ENCODE data around the gene ST8SIA3. TPM values are rescaled to one million over a fixed set of nuclear protein-coding genes. Genes with fewer than 3 reads are reported as not detected.

ST8SIA3 gene
- total RNA-seq, 2 experiments from 2014 or later = not detected

DNA sequence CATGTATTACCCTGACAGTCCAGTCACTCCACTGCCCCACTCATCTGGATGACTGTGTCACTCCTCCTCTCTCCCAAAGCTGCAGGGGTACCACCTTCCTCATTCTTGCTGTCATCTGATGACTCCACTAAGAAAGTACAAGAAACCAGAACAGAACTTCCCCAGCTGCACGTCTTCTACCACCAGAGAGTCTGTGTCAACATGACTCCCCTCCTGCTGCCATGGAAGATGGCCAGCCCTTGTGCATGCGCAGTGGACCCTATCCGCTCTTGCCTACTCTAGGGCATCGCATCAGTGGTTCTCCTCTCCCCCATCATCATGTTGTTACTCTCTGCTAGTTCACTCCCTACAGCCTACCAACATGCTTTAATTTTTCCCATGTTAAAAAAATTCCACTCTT is 14.5 kb upstream of the ST8SIA3 start:
- Mint-ChIP-seq H3K4me3 (no peak overlapping the region), H3K27ac (no peak overlapping the region), H3K9me3 (no peaks in the 10 kb centered on the region), H3K36me3 (ENCODE audit: low read depth) (no peaks in the 10 kb centered on the region), H3K4me1 (ENCODE audit: low read depth) (no peaks in the 10 kb centered on the region), H3K27me3 (ENCODE audit: low read depth) (peaks cover 12% of the 10 kb centered on the region)
- CTCF ChIA-PET = no interaction called here
- no peak for DNase-seq
- intact Hi-C loops (cut with micrococcal nuclease) = no loop called here

DNA sequence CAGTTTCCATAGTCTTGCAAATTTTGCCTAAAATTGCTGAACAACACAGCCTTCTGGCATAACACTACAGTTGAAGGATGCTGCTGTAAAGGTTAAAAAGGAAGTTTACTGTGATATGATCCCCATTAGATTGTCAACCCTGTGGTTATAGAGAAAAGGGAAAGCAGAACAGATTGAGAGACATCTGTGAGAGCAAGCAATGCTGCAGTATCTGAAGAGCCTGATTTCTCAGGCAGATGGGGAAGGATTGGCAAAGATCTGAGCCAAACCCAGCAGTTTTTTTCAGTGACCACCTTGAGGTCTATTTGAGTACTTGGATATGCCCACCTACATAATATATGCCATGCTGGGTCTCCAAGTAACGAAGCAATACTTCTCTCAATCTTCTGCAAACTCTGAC is 8.5 kb upstream of the ST8SIA3 start:
- H3K4me1 Mint-ChIP-seq (ENCODE audit: low read depth) = no peaks in the 10 kb centered on the region
- no peaks in the 10 kb centered on the region for H3K36me3 Mint-ChIP-seq (ENCODE audit: low read depth)
- CTCF ChIA-PET = no interaction called here
- intact Hi-C loops (cut with micrococcal nuclease) = no loop called here
- DNase-seq = no peak
- no peaks in the 10 kb centered on the region for H3K9me3 Mint-ChIP-seq
- peaks cover 21% of the 10 kb centered on the region for H3K27me3 Mint-ChIP-seq (ENCODE audit: low read depth)
- no peak overlapping the region for H3K27ac Mint-ChIP-seq
- no peak overlapping the region for H3K4me3 Mint-ChIP-seq

DNA sequence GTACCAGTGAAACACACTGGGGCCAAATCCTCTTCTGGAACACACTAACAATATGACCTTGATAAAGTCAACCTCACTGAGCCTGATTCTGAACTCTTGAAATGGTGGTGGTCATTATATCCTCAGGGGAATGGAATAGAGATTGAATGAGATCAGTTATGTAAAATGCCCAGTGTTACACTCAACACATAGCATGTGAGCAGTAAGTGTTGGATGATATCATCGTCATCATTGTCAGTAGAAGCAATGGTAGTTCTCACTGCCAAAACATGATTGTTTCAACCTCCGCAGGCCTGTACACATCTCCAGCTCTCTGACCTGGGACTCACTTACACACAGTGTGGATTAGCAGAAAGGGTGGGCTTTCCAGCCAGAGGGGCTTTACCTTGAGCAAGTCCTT is 5.5 kb upstream of the ST8SIA3 start:
- CTCF ChIA-PET = no interaction called here
- Mint-ChIP-seq H3K27me3 (ENCODE audit: low read depth) (peaks cover 34% of the 10 kb centered on the region), H3K27ac (no peak overlapping the region), H3K36me3 (ENCODE audit: low read depth) (no peaks in the 10 kb centered on the region), H3K9me3 (no peaks in the 10 kb centered on the region), H3K4me1 (ENCODE audit: low read depth) (no peaks in the 10 kb centered on the region), H3K4me3 (no peak overlapping the region)
- DNase-seq = no peak
- intact Hi-C loops (cut with micrococcal nuclease) = no loop called here

DNA sequence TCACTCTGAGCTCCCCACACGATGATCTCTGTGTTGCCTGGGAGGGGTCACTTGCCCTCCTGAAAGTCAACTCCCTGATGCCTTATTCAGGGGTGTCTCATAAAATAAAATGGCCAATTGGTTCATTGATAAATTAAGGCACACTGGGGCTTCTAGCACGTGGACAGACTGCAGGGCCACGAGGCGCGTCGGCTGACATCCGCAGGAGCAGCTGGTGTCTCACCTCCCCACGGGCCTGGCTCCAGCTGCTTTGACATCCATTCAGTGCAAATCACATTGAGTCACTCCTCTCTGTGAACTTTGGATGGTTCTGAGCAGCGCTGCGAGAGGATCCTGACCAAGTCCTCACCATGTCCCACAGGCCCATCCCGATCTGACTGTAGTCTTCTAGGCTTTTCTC is 4.6 kb upstream of the ST8SIA3 start:
- Mint-ChIP-seq H3K4me3 (no peak overlapping the region), H3K27ac (no peak overlapping the region), H3K4me1 (ENCODE audit: low read depth) (peaks cover 2% of the 10 kb centered on the region), H3K9me3 (no peaks in the 10 kb centered on the region), H3K27me3 (ENCODE audit: low read depth) (peaks cover 37% of the 10 kb centered on the region), H3K36me3 (ENCODE audit: low read depth) (no peaks in the 10 kb centered on the region)
- no peak for DNase-seq
- intact Hi-C loops (cut with micrococcal nuclease) = no loop called here
- CTCF ChIA-PET = no interaction called here

DNA sequence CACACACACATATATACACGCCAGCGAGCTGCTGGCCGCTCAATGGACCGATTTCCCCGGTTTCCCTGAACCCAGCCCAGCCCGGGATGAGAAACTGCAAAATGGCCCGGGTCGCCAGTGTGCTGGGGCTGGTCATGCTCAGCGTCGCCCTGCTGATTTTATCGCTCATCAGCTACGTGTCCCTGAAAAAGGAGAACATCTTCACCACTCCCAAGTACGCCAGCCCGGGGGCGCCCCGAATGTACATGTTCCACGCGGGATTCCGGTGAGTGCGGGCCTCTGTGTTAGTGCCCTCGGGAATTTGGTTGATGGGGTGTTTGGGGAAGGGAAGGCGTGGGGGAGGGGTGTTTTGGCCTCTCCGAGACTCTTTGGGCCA is 392 bp downstream of the ST8SIA3 start:
- CTCF ChIA-PET = no interaction called here
- Mint-ChIP-seq H3K36me3 (ENCODE audit: low read depth) (peaks cover 3% of the 10 kb centered on the region), H3K9me3 (peaks cover 6% of the 10 kb centered on the region), H3K27me3 (ENCODE audit: low read depth) (peaks cover 53% of the 10 kb centered on the region), H3K4me1 (ENCODE audit: low read depth) (peaks cover 5% of the 10 kb centered on the region), H3K4me3 (no peak overlapping the region), H3K27ac (no peak overlapping the region)
- intact Hi-C loops (cut with micrococcal nuclease) = no loop called here
- no peak for DNase-seq

DNA sequence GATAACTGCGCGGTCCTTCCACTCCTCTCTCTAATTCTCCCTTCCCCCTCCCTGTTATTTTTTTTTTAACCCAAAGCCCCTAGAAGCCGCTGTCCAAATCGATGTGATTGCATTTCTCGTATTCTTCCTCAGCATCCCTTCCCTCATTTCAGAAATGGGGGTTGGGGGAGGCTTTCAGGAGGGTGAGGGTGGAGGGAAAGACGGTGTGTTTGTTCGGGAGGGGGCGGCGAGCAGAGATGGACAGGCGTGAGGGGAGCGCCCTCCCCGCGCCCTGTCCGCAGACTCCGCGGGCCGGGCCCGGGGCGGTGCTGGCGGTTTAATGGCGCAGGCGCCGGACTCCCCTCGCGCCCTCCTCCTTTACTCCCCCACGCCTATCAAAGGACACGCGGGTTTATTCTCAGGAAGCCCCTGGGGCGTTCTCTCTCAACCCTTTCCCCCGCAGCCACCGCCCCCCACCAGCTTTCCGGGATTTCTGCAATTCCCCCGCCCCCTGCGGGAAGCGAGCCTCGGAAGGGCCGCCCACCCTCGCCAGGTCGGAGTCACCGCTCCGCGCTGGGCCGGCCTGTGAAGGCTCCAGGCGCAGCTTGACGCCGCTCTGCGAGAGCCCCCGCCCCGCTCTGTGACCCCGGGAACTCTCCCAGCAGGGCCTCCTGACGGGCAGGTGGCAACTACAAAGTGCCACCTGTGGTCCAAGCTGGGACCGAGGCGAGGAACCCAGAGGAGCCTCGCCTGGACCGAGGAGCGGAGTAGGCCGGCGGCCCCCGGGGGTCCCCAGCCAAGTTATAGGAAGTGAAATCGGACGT is 981 bp downstream of the ST8SIA3 start:
- peaks cover 3% of the 10 kb centered on the region for H3K36me3 Mint-ChIP-seq (ENCODE audit: low read depth)
- DNase-seq = no peak
- H3K27ac Mint-ChIP-seq = no peak overlapping the region
- H3K4me1 Mint-ChIP-seq (ENCODE audit: low read depth) = peaks cover 5% of the 10 kb centered on the region
- peaks cover 51% of the 10 kb centered on the region for H3K27me3 Mint-ChIP-seq (ENCODE audit: low read depth)
- no peak overlapping the region for H3K4me3 Mint-ChIP-seq
- H3K9me3 Mint-ChIP-seq = peaks cover 6% of the 10 kb centered on the region
- intact Hi-C loops (cut with micrococcal nuclease) = no loop called here
- CTCF ChIA-PET = no interaction called here

DNA sequence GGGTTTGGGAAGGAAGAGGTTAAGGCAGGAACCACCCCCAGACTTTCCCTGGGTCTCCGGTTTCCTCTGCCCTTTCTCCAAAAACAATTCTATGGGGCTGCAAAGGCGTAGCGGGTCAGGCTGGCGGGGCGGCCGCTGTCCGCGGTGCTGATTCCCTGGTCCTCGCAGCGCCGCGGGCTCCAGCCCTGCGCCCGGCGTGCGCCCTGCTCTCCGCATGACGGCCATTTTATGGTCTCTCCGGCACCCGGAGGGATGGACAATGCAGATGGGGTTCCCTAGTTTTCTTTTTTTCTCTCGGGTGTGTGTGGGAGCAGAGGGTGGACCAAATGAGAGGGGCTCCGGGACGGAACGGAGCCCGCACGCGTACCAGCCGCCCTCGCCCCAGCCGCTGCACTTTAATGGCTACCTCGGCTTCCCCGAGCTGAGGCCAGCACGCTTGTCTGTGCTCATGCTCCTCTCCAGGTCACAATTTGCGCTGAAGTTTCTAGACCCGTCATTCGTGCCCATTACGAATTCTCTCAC is 1.6 kb downstream of the ST8SIA3 start:
- no peak overlapping the region for H3K27ac Mint-ChIP-seq
- H3K36me3 Mint-ChIP-seq (ENCODE audit: low read depth) = peaks cover 3% of the 10 kb centered on the region
- DNase-seq = peak; percentile 32
- intact Hi-C loops (cut with micrococcal nuclease) = loop anchor here (2.0 kb wide), 1 partner anchor 75 kb away; no protein-coding TSS in a partner anchor
- H3K9me3 Mint-ChIP-seq = peaks cover 6% of the 10 kb centered on the region
- CTCF ChIA-PET = no interaction called here
- peaks cover 52% of the 10 kb centered on the region for H3K27me3 Mint-ChIP-seq (ENCODE audit: low read depth)
- H3K4me3 Mint-ChIP-seq = no peak overlapping the region
- peaks cover 5% of the 10 kb centered on the region for H3K4me1 Mint-ChIP-seq (ENCODE audit: low read depth)

DNA sequence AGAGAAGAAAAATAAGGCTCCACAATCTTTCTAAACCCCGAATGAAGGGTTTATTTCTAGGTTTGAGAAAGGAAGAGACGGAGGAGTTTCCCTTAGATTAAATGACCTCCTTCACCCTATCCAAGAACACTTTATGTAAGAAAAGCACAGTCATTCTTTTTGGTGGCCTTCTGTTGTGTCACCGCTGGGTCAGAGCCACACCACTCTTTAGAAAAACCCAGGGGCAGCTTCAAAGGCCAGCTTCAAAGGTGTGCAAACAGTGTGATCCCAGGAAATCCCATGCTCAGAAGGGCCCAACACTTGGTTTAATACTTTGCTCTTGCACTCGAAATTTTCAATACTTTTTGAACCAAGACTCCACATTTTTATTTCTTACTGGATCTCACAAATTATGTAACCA is 7.1 kb downstream of the ST8SIA3 start:
- Mint-ChIP-seq H3K27me3 (ENCODE audit: low read depth) (peaks cover 34% of the 10 kb centered on the region), H3K9me3 (peaks cover 4% of the 10 kb centered on the region), H3K4me1 (ENCODE audit: low read depth) (no peaks in the 10 kb centered on the region), H3K27ac (no peak overlapping the region), H3K36me3 (ENCODE audit: low read depth) (no peaks in the 10 kb centered on the region), H3K4me3 (no peak overlapping the region)
- intact Hi-C loops (cut with micrococcal nuclease) = no loop called here
- CTCF ChIA-PET = no interaction called here
- no peak for DNase-seq

DNA sequence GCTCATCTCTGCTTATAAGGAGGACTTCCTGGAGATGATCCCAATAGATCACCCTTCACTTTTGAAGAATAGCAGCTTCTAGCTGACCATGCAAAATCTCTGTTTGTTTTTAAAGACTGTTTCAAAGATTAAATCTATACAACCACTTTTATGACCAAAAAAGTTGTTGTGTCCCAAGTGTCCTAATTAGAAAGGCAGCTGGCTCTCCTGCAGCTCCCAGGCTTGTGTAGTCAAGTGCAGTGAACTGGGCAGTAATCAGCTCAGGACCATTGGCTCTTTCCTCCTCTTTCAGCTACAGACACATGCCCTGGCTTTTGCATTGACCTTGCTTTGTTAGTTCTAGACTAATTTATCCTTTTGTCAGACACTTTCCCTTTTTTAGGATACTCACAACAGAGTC is 10.4 kb downstream of the ST8SIA3 start:
- Mint-ChIP-seq H3K4me3 (no peak overlapping the region), H3K4me1 (ENCODE audit: low read depth) (no peaks in the 10 kb centered on the region), H3K27me3 (ENCODE audit: low read depth) (peaks cover 19% of the 10 kb centered on the region), H3K27ac (no peak overlapping the region), H3K36me3 (ENCODE audit: low read depth) (no peaks in the 10 kb centered on the region), H3K9me3 (no peaks in the 10 kb centered on the region)
- CTCF ChIA-PET = no interaction called here
- no peak for DNase-seq
- intact Hi-C loops (cut with micrococcal nuclease) = no loop called here

DNA sequence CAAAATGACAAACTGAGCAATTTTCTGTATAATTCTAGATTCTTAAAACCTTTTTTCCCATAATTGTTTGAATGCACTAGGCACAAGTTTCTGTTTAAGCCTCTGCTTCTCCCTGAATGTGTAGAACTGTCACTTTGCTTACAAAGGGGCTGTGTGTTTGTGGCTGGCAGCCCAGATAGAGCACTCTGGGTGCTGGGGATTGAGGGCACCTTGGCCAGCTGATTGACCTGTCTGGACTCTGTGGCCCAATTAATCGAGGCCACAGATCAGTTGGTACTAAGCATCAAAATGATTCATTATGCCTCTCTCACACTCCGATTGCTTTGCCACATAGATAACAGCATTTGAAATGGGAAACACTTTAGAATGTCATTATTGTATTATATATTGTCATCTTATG is 12.1 kb downstream of the ST8SIA3 start:
- H3K36me3 Mint-ChIP-seq (ENCODE audit: low read depth) = no peaks in the 10 kb centered on the region
- CTCF ChIA-PET = no interaction called here
- no peaks in the 10 kb centered on the region for H3K4me1 Mint-ChIP-seq (ENCODE audit: low read depth)
- no peak overlapping the region for H3K4me3 Mint-ChIP-seq
- H3K27ac Mint-ChIP-seq = no peak overlapping the region
- no peaks in the 10 kb centered on the region for H3K9me3 Mint-ChIP-seq
- DNase-seq = no peak
- peaks cover 20% of the 10 kb centered on the region for H3K27me3 Mint-ChIP-seq (ENCODE audit: low read depth)
- intact Hi-C loops (cut with micrococcal nuclease) = no loop called here

DNA sequence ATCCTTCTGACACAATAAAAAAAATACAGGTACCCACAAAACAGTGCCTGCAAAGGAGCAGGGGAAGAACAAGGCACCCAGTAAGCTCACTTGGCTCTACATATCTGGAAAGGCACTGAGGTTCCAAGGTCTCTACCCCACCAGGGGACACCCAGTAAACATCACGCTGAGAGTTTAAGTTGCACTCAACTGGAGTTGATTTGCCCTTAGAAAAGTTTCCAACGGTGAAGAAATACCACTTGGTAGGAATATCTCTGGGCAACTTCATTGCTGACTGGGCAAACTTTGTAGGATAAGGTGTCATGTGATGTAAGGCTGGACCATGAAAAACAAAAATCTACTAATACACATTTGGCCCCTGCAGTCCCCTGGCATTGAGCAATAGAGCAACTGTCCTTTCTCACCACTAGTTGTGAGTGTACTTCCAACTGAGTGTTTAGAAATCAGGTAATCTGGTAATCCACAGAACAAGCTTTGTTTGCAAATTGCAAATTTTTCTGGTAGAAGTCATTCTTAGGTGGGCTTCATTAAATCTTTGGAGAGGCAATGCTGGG is 14.2 kb downstream of the ST8SIA3 start:
- Mint-ChIP-seq H3K27me3 (ENCODE audit: low read depth) (peaks cover 15% of the 10 kb centered on the region), H3K27ac (no peak overlapping the region), H3K9me3 (no peaks in the 10 kb centered on the region), H3K4me1 (ENCODE audit: low read depth) (no peaks in the 10 kb centered on the region), H3K4me3 (no peak overlapping the region), H3K36me3 (ENCODE audit: low read depth) (no peaks in the 10 kb centered on the region)
- DNase-seq = no peak
- CTCF ChIA-PET = no interaction called here
- intact Hi-C loops (cut with micrococcal nuclease) = no loop called here

DNA sequence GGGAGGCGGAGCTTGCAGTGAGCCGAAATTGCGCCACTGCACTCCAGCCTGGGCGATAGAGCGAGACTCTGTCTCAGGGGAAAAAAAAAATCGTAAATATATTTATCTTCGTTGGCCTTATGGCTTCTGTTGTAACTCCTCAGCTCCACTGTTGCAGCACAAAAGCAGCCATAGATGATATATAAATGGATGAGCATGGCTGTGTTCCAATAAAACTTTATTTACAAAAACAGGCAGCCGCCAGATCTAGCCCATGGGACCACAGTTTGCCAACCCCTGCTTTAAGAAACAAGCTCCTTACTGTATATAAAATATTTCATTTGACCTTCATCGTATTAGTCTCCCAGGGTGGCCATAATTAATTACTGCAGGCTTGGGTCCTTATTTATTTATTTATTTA is 20.1 kb downstream of the ST8SIA3 start:
- intact Hi-C loops (cut with micrococcal nuclease) = no loop called here
- CTCF ChIA-PET = interaction anchor here (1.1 kb wide), 1 partner anchor 570 kb away, joined by 4 read pairs; no protein-coding TSS in a partner anchor
- Mint-ChIP-seq H3K27me3 (ENCODE audit: low read depth) (peaks cover 13% of the 10 kb centered on the region), H3K36me3 (ENCODE audit: low read depth) (no peaks in the 10 kb centered on the region), H3K4me1 (ENCODE audit: low read depth) (no peaks in the 10 kb centered on the region), H3K9me3 (no peaks in the 10 kb centered on the region), H3K27ac (no peak overlapping the region), H3K4me3 (no peak overlapping the region)
- no peak for DNase-seq

DNA sequence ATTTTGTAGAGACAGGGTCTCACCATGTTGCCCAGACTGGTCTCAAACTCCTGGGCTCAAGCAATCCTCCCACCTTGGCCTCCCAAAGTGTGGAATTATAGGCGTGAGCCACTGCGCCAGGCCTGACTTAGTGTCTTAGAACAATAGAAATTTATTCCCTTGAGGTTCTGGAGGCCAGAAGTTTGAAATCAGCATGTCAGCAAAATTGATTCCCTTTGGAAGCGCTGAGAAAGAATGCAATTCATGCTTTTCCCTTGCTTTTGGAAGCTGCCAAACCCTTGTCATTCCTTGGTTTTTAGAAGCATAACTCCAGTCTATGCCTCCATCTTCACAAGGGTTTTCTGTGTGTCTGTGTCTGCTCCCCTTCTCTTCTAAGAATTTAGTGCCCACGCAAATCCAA is 20.7 kb downstream of the ST8SIA3 start:
- Mint-ChIP-seq H3K9me3 (no peaks in the 10 kb centered on the region), H3K27me3 (ENCODE audit: low read depth) (peaks cover 15% of the 10 kb centered on the region), H3K4me3 (no peak overlapping the region), H3K36me3 (ENCODE audit: low read depth) (no peaks in the 10 kb centered on the region), H3K4me1 (ENCODE audit: low read depth) (no peaks in the 10 kb centered on the region), H3K27ac (no peak overlapping the region)
- no peak for DNase-seq
- intact Hi-C loops (cut with micrococcal nuclease) = no loop called here
- CTCF ChIA-PET = interaction anchor here (1.1 kb wide), 1 partner anchor 570 kb away, joined by 4 read pairs; no protein-coding TSS in a partner anchor

Data from activated naive CD4-positive, alpha-beta T cell treated with anti-CD3 and anti-CD28 coated beads for 36 hours (primary cell).